GM12864 (cell line): ENCODE measurements around the gene SYT1.

Source experiments
- DNase-seq: peaks from one replicate; pipeline ENCODE4 v3.0.0-alpha.2; 2011; ENCODE audit warnings: low read depth
- H3K4me3 ChIP-seq: 2 replicates; pipeline ENCODE4 v1.5.1; 2011; ENCODE audit warnings: mild to moderate bottlenecking, low read depth, low read length, control low read depth
- TF ChIP-seq, protein P1 (sequence below): IDR thresholded peaks from 2 replicates; pipeline ENCODE4 v1.5.1; 2011; ENCODE audit warnings: low read depth, mild to moderate bottlenecking, moderate library complexity, low read length, control low read depth, inconsistent platforms; ENCODE audit errors: missing control alignments

The SYT1 gene

GRCh38 chr12:79411791-79412190 lies 547.2 kb downstream of the SYT1 start:
- no peak overlapping the region for H3K4me3 ChIP-seq
- TF ChIP-seq, protein P1, sequence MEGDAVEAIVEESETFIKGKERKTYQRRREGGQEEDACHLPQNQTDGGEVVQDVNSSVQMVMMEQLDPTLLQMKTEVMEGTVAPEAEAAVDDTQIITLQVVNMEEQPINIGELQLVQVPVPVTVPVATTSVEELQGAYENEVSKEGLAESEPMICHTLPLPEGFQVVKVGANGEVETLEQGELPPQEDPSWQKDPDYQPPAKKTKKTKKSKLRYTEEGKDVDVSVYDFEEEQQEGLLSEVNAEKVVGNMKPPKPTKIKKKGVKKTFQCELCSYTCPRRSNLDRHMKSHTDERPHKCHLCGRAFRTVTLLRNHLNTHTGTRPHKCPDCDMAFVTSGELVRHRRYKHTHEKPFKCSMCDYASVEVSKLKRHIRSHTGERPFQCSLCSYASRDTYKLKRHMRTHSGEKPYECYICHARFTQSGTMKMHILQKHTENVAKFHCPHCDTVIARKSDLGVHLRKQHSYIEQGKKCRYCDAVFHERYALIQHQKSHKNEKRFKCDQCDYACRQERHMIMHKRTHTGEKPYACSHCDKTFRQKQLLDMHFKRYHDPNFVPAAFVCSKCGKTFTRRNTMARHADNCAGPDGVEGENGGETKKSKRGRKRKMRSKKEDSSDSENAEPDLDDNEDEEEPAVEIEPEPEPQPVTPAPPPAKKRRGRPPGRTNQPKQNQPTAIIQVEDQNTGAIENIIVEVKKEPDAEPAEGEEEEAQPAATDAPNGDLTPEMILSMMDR = no peak

GRCh38 chr12:79413796-79414195 lies 549.2 kb downstream of the SYT1 start:
- DNase-seq = no peak
- TF ChIP-seq, protein P1 = no peak
- H3K4me3 ChIP-seq = no peak overlapping the region

More at GRCh38 chr12:79411791-79412190, 547.2 kb downstream of the SYT1 start:
- DNase-seq = no peak

- no peak for DNase-seq
- TF ChIP-seq, protein P1 = no peak
- H3K4me3 ChIP-seq = no peak overlapping the region
Measured at GRCh38 chr12:79414252-79414651, 549.7 kb downstream of the SYT1 start.

DNA sequence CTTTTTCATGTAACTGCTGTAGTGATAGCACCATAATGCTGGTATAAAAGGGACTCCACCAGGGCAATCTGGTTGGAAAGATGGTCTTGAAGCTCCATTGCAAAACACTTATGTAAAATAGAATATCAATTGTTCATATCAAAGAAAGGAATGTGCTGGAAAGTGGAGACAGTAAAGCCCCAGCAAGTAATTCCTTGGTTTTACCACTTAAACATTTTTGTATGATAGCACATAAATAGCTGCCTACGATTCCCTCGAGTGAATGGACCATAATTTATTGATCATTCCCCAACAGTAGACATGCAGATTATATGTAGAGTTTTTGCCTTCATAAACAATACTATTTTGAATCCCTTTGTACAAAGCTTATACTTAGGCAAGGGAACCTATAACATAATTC lies 550.7 kb downstream of the SYT1 start:
- no peak overlapping the region for H3K4me3 ChIP-seq
- DNase-seq = no peak
- TF ChIP-seq, protein P1 = no peak

- H3K4me3 ChIP-seq = no peak overlapping the region
- no peak for DNase-seq
- TF ChIP-seq, protein P1 = no peak
Measured at GRCh38 chr12:79415746-79416435, 551.3 kb downstream of the SYT1 start.

DNA sequence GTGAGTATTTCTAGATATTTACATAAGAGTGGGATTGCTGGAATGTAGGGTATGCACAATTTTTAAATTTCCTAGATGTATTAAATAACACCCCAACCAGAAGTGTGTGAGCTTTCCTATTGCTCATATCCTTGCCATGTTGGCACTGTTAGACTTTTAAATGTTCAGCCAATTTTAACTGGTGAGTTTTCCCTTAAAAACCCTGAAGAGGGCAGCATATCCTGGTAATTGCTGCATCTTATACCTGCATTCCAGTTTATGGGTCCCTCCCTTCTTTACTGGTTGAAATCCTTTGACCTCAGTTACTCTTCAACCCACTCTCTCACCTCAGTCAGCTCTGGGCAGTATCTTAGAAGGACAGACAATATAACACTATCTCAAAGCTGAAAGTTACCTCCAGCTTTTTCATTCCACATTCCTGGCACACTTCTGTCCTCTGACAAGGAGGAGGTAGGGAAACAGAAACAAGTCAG lies 555.6 kb downstream of the SYT1 start:
- no peak overlapping the region for H3K4me3 ChIP-seq
- no peak for DNase-seq
- TF ChIP-seq, protein P1 = peak; percentile 31

DNA sequence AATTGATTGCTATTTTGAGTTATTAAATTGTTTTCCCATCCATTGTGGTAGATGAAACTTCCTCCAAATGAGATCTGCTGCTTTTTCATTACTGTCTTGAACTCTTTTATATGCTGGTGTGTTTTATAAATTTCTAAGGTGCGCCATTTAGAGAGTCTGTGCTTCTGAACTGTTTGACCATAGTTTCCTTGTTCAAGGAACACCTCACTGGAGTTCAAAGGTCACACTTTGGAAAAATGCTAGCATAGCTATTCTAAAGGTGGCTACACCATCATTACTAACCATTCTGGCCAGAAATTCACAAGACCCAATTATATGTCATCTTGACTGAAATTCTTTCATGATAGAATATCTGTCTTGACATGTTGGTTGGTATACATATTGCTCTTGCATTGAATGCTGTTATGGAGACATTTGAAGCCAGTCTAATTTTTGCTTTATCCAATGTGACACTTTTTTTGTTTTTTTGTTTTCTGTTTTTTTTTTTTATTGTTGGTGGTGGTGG lies 556.7 kb downstream of the SYT1 start:
- TF ChIP-seq, protein P1 = no peak
- DNase-seq = no peak
- H3K4me3 ChIP-seq = no peak overlapping the region
